CD4-positive, alpha-beta T cell treated with Interleukin-15 for 4 hours (primary cell): ENCODE results near the gene TMEM128.
"Not testable (repeated sequence)": the region's sequence is repeated elsewhere in the genome, so short reads cannot be mapped to it uniquely, and the experiment has no call there.

Experiments
- DNase-seq: peaks from one replicate; pipeline ENCODE4 v3.0.0-alpha.2; 2020; ENCODE audit warnings: low spot score

The TMEM128 gene

GRCh38 chr4:4254666-4255065, 6.6 kb upstream of the TMEM128 start:
- DNase-seq, result no peak

- no peak for DNase-seq
These were observed 6.2 kb upstream of the TMEM128 start for GRCh38 chr4:4254199-4254598.

- DNase-seq, result no peak
These were observed 1.8 kb upstream of the TMEM128 start for GRCh38 chr4:4249866-4250265.

GRCh38 chr4:4249342-4249741, 1.3 kb upstream of the TMEM128 start:
- not testable (repeated sequence) for DNase-seq

GRCh38 chr4:4248885-4249203, 821 bp upstream of the TMEM128 start:
- no peak for DNase-seq

- DNase-seq, result no peak
These were observed 361 bp downstream of the TMEM128 start for GRCh38 chr4:4247696-4248028.

- DNase-seq, result no peak
These were observed 2.9 kb downstream of the TMEM128 start for GRCh38 chr4:4245172-4245571.

- DNase-seq, result not testable (repeated sequence)
These were observed 8.5 kb downstream of the TMEM128 start for GRCh38 chr4:4239551-4239950.

- no peak for DNase-seq
These were observed 14.4 kb downstream of the TMEM128 start for GRCh38 chr4:4233610-4234009.

GRCh38 chr4:4228356-4228668, 19.7 kb downstream of the TMEM128 start:
- DNase-seq, result no peak

GRCh38 chr4:4227510-4228355, 20.3 kb downstream of the TMEM128 start:
- no peak for DNase-seq

- no peak for DNase-seq
These were observed 21.2 kb downstream of the TMEM128 start, which contains the start of gene OTOP1 for GRCh38 chr4:4226606-4227438. OTOP1 (minus strand) TSS chr4:4226929; CDS start chr4:4226864, 65 bp downstream.

- no peak for DNase-seq
These were observed 22.0 kb downstream of the TMEM128 start for GRCh38 chr4:4225915-4226605.

- DNase-seq, result no peak
These were observed 30.9 kb downstream of the TMEM128 start for GRCh38 chr4:4217113-4217512.

GRCh38 chr4:4216648-4217047, 31.4 kb downstream of the TMEM128 start:
- no peak for DNase-seq

- DNase-seq, result not testable (repeated sequence)
These were observed 34.3 kb downstream of the TMEM128 start for GRCh38 chr4:4213674-4214073.

- no peak for DNase-seq
These were observed 41.8 kb downstream of the TMEM128 start for GRCh38 chr4:4206204-4206603.

- no peak for DNase-seq
These were observed 43.6 kb downstream of the TMEM128 start for GRCh38 chr4:4204401-4204745.

GRCh38 chr4:4203688-4204400, 44.2 kb downstream of the TMEM128 start:
- no peak for DNase-seq

GRCh38 chr4:4202510-4202909, 45.5 kb downstream of the TMEM128 start:
- DNase-seq, result no peak

GRCh38 chr4:4200624-4201023, 47.4 kb downstream of the TMEM128 start:
- no peak for DNase-seq

- no peak for DNase-seq
These were observed 52.7 kb downstream of the TMEM128 start for GRCh38 chr4:4195354-4195753.
